ENCODE results near the gene AHCTF1.

AHCTF1 gene

GRCh38 chr1:246931549-246932365, at the start of gene AHCTF1:
AHCTF1 (minus strand) TSS chr1:246931948; CDS start chr1:246918370, 13,578 bp downstream.
- DNase-seq (ENCODE audit: low spot score) = peak; percentile 94

GRCh38 chr1:246978785-246979184, 47.0 kb upstream of the AHCTF1 start:
- DNase-seq (ENCODE audit: low spot score) = no peak

- no peak for DNase-seq (ENCODE audit: low spot score)
These were observed 46.5 kb upstream of the AHCTF1 start for GRCh38 chr1:246978281-246978680.

- DNase-seq (ENCODE audit: low spot score) = no peak
These were observed 40.2 kb upstream of the AHCTF1 start for GRCh38 chr1:246971969-246972368.

- DNase-seq (ENCODE audit: low spot score) = no peak
These were observed 39.5 kb upstream of the AHCTF1 start for GRCh38 chr1:246971090-246971721.

GRCh38 chr1:246969621-246970020, 37.9 kb upstream of the AHCTF1 start:
- no peak for DNase-seq (ENCODE audit: low spot score)

- no peak for DNase-seq (ENCODE audit: low spot score)
These were observed 34.8 kb upstream of the AHCTF1 start for GRCh38 chr1:246966502-246966901.

GRCh38 chr1:246959944-246960693, 28.4 kb upstream of the AHCTF1 start:
- DNase-seq (ENCODE audit: low spot score) = peak; percentile 52

- no peak for DNase-seq (ENCODE audit: low spot score)
These were observed 22.4 kb upstream of the AHCTF1 start for GRCh38 chr1:246954126-246954525.

GRCh38 chr1:246951413-246951812, 19.7 kb upstream of the AHCTF1 start:
- DNase-seq (ENCODE audit: low spot score) = no peak

GRCh38 chr1:246949956-246950355, 18.2 kb upstream of the AHCTF1 start:
- no peak for DNase-seq (ENCODE audit: low spot score)

- DNase-seq (ENCODE audit: low spot score) = no peak
These were observed 15.5 kb upstream of the AHCTF1 start for GRCh38 chr1:246947255-246947654.

- DNase-seq (ENCODE audit: low spot score) = no peak
These were observed 14.6 kb upstream of the AHCTF1 start for GRCh38 chr1:246946366-246946765.

- DNase-seq (ENCODE audit: low spot score) = no peak
These were observed 3.0 kb upstream of the AHCTF1 start for GRCh38 chr1:246934765-246935164.

GRCh38 chr1:246933893-246934292, 2.1 kb upstream of the AHCTF1 start:
- DNase-seq (ENCODE audit: low spot score) = no peak

GRCh38 chr1:246932366-246932700, 585 bp upstream of the AHCTF1 start:
- DNase-seq (ENCODE audit: low spot score) = no peak

GRCh38 chr1:246930830-246931548, 759 bp downstream of the AHCTF1 start:
- peak; percentile 38 for DNase-seq (ENCODE audit: low spot score)

GRCh38 chr1:246925997-246926626, 5.6 kb downstream of the AHCTF1 start:
- DNase-seq (ENCODE audit: low spot score) = no peak

GRCh38 chr1:246923900-246924299, 7.8 kb downstream of the AHCTF1 start:
- no peak for DNase-seq (ENCODE audit: low spot score)

- no peak for DNase-seq (ENCODE audit: low spot score)
These were observed 8.3 kb downstream of the AHCTF1 start for GRCh38 chr1:246923482-246923881.

- no peak for DNase-seq (ENCODE audit: low spot score)
These were observed 10.3 kb downstream of the AHCTF1 start for GRCh38 chr1:246921481-246921880.

GRCh38 chr1:246919902-246920301, 11.8 kb downstream of the AHCTF1 start:
- DNase-seq (ENCODE audit: low spot score) = no peak
